Upper lobe of left lung (tissue), 6 donors: Measurements from ENCODE around the gene CPNE5. TPM values are rescaled to one million over a fixed set of nuclear protein-coding genes. Genes with fewer than 3 reads are reported as not detected.

Source experiments
- ATAC-seq, 2 donors: fragments of 200-7000 bp; cut with Tn5 transposase; one replicate each; pipeline ENCODE4 v1.9.1; 2022; ENCODE audit warnings: mild to moderate bottlenecking in 2 of 2, moderate library complexity in 2 of 2; ENCODE audit not compliant: low FRiP score in 2 of 2
- DNase-seq, 2 donors: peaks; one replicate each; pipeline ENCODE4 v3.0.0-alpha.2; 2019 to 2020
- H3K27ac ChIP-seq, 4 donors: fragments of 200-600 bp; sonication (generic); one replicate each; pipeline ENCODE4 v1.5.1; 2016 to 2019
- H3K27me3 ChIP-seq, 4 donors: fragments of 200-600 bp; sonication (generic); one replicate each; pipeline ENCODE4 v1.5.1; 2017 to 2019
- H3K36me3 ChIP-seq, 4 donors: fragments of 200-600 bp; sonication (generic); one replicate each; pipeline ENCODE4 v1.5.1; 2016 to 2019
- H3K4me1 ChIP-seq, 4 donors: fragments of 200-600 bp; sonication (generic); one replicate each; pipeline ENCODE4 v1.5.1; 2018 to 2019
- H3K4me3 ChIP-seq, 4 donors: fragments of 200-600 bp; sonication (generic); one replicate each; pipeline ENCODE4 v1.5.1; 2017 to 2019; ENCODE audit warnings: mild to moderate bottlenecking in 2 of 4, moderate library complexity in 1 of 4
- H3K9me3 ChIP-seq, 4 donors: fragments of 200-600 bp; sonication (generic); one replicate each; pipeline ENCODE4 v1.5.1; 2018 to 2019
- EP300 ChIP-seq, 4 donors: sonication (generic); formaldehyde crosslinking; IDR thresholded peaks; one replicate each; pipeline ENCODE4 v1.5.1; 2017; ENCODE audit warnings: antibody characterized with exemption in 4 of 4, control low read depth in 2 of 4
- POLR2A ChIP-seq, 4 donors: fragments of 450-650 bp; IDR thresholded peaks; one replicate each; pipeline ENCODE4 v1.5.1; 2016 to 2017; ENCODE audit warnings: antibody characterized with exemption in 4 of 4, mild to moderate bottlenecking in 2 of 4
- POLR2AphosphoS5 ChIP-seq, 2 donors: sonication (generic); formaldehyde crosslinking; IDR thresholded peaks; one replicate each; pipeline ENCODE4 v1.5.1; 2017; ENCODE audit warnings: antibody characterized with exemption in 2 of 2
- WGBS, 2 donors: methylation state at CpG; one replicate each; pipeline ENCODE4 v1.1.5; 2017 to 2018; 5-methylcytosine and 5-hydroxymethylcytosine counted together
- total RNA-seq, 6 donors: library from RNA; depleted of rRNA in 4 of 6; stranded (reverse); fragments of >200 nt in 4 of 6; gene quantifications; one replicate each; pipeline versions ENCODE4 v1.1.0 to v1.2.1, GENCODE V29; 2016 to 2021
- TF ChIP-seq, protein P1 (sequence below), 6 experiments: fragments of 450-650 bp in 4 of 6; fragments of 200-600 bp in 2 of 6; sonication (generic) in 2 of 6; IDR thresholded peaks; one replicate each; pipeline ENCODE4 v1.5.1; 2016 to 2019; ENCODE audit warnings: antibody characterized with exemption in 6 of 6
- donor health status: DM: no; HTN: no; CAD: no; lungs with moderate emphysema.
- donor health status: DM: no; HTN: yes; CAD: no; lungs with severe emphysema.

CPNE5 gene
- total RNA-seq, 6 donors from 2014 or later: 0.89 to 5.4 (median 2.5) TPM

DNA sequence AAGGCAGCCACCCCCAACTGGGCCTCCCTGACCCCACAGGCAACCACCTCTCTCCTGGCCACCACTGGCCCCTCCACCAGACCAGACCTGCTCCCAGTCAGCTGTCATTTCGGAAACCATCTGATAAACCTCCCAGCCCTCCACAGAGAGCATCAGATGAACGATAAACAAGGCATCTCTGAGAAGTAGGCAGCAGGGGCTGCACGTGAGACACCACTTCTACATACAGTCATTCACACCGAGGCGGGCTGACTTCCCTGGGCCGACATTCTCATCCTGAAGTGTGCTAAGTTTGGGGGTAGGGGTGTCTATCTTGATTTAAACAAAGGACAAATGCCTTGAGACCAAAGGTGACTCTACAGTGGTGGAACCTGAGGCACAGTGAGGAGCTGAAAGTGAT, 13.8 kb downstream of the CPNE5 start:
- Histone ChIP-seq H3K27me3 (no peaks in the 10 kb centered on the region), H3K4me1 (peaks cover 9 to 21% (median 14%) of the 10 kb centered on the region in 4 donors), H3K9me3 (no peaks in the 10 kb centered on the region), H3K4me3 (no peak overlapping the region), H3K27ac (no peak overlapping the region), H3K36me3 (no peaks in the 10 kb centered on the region)
- DNase-seq (no peak), ATAC-seq (no peak)
- TF ChIP-seq EP300 (IDR thresholded peaks at IDR 0.05): no peak
- no peak for TF ChIP-seq POLR2AphosphoS5 (IDR thresholded peaks at IDR 0.05)
- TF ChIP-seq, protein P1, sequence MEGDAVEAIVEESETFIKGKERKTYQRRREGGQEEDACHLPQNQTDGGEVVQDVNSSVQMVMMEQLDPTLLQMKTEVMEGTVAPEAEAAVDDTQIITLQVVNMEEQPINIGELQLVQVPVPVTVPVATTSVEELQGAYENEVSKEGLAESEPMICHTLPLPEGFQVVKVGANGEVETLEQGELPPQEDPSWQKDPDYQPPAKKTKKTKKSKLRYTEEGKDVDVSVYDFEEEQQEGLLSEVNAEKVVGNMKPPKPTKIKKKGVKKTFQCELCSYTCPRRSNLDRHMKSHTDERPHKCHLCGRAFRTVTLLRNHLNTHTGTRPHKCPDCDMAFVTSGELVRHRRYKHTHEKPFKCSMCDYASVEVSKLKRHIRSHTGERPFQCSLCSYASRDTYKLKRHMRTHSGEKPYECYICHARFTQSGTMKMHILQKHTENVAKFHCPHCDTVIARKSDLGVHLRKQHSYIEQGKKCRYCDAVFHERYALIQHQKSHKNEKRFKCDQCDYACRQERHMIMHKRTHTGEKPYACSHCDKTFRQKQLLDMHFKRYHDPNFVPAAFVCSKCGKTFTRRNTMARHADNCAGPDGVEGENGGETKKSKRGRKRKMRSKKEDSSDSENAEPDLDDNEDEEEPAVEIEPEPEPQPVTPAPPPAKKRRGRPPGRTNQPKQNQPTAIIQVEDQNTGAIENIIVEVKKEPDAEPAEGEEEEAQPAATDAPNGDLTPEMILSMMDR (IDR thresholded peaks at IDR 0.05): no peak
- TF ChIP-seq POLR2A (IDR thresholded peaks at IDR 0.05): no peak
- 92 to 95% methylated on average over 6 of the region's 6 CpGs for WGBS, 2 donors

DNA sequence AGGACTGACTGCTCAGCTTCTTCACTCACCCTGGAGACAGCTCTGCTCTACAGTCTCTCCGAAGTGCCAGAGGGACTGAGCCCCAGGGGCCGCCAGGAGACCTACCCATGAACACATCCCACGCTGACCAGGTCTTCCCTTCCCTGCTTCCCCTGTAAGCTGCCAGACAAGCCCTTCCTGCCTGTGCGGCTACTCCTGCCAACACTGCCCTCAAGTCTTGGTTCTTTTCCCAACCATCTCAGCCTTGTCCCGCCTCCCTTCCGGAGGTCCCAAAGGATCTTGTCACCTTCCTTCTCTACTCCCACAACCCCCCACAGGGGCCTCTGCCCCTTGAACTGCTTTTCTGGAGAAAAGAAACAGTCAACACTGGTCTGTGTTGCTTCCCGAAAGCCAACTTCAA, 15.0 kb downstream of the CPNE5 start:
- no peaks in the 10 kb centered on the region for H3K9me3 ChIP-seq
- DNase-seq (no peak), ATAC-seq (no peak)
- WGBS, 2 donors: 62 to 73% methylated on average over 7 of the region's 7 CpGs
- H3K36me3 ChIP-seq: no peaks in the 10 kb centered on the region
- H3K27ac ChIP-seq: peak overlapping the region in 2 of 4 donors; percentile 2 to 52
- no peak overlapping the region for H3K4me3 ChIP-seq
- no peak for TF ChIP-seq POLR2AphosphoS5 (IDR thresholded peaks at IDR 0.05)
- TF ChIP-seq EP300 (IDR thresholded peaks at IDR 0.05): no peak
- TF ChIP-seq, protein P1 (IDR thresholded peaks at IDR 0.05): no peak
- TF ChIP-seq POLR2A (IDR thresholded peaks at IDR 0.05): no peak
- no peaks in the 10 kb centered on the region for H3K27me3 ChIP-seq
- H3K4me1 ChIP-seq: peaks cover 9 to 14% (median 10%) of the 10 kb centered on the region in 4 donors

DNA sequence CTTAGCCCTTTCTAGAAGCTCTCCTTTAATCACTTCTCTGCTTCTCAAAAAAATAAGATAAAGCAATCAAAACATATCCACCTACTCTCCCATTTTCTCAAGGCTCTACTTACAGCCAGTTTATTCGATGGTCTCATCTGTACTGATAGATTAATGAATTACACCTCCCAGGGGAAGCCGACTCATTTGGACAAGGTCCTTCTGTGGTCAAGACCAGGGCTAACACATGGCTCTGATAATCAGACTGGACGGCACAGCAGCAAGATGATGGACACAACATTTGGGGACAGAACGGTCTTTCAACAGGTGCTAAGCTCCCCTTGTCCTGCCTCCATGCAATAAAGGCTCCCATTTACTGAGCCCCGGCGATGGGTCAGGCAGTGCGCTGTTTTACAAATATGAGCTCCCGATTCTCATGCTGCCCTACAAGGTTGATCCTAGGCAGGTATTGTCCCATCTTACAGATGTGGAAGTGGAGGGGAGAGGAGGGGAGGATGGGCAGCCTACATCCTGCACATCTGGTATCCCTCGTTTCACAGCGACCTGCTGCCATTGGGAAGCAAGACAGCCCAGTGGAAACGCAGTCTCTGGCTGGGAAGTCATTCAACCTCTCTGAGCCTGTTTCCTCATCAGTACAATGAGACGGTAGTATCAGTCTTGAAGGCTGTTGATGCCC, 15.7 kb downstream of the CPNE5 start:
- WGBS, 2 donors: 88 to 95% methylated on average over 12 of the region's 12 CpGs
- TF ChIP-seq POLR2AphosphoS5 (IDR thresholded peaks at IDR 0.05): no peak
- Histone ChIP-seq H3K4me3 (no peak overlapping the region), H3K9me3 (no peaks in the 10 kb centered on the region), H3K36me3 (no peaks in the 10 kb centered on the region), H3K4me1 (peaks cover 9 to 14% (median 10%) of the 10 kb centered on the region in 4 donors), H3K27ac (peak overlapping the region in 2 of 4 donors; percentile 2 to 52), H3K27me3 (no peaks in the 10 kb centered on the region)
- DNase-seq (no peak), ATAC-seq (no peak)

DNA sequence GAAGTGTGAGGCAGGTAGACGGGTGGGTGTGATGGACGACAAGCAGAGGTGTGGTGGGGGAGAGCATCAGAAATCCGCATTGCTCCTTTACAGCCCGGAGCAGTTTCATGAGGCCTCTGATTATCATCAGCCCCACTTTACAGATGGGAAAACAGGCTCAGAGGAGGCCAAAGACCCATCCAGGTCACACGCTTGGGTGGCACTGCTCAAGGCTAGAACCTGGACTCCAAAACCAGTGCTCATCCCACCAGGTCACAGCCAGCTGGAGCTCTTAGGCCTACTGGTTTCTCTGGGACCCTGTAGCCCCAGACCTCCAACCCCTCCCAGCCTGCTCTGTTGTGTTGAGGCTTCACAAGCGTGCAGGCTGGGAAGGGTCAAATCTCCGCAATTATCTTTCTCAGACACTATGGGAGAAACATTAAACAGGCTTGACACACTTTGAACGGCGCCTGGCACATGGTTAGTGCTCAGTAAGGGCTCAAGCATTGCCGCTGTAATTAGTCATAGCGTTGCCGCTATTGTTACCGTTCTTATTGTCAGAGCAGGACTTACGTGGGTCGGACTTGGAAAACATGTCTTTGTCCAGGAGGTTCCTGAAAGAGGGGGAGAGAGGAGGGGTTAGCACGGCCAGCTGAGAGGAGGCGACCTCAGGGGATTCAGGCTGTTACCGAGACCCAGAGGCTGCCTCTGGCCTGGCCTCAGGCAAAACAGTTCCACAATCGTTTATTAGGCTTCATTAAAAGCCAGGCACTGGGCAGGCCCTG, 16.6 kb downstream of the CPNE5 start:
- H3K4me1 ChIP-seq: peaks cover 8 to 10% (median 10%) of the 10 kb centered on the region in 4 donors
- no peaks in the 10 kb centered on the region for H3K27me3 ChIP-seq
- H3K9me3 ChIP-seq: no peaks in the 10 kb centered on the region
- no peak for DNase-seq
- TF ChIP-seq, protein P1 (IDR thresholded peaks at IDR 0.05): no peak
- TF ChIP-seq POLR2A (IDR thresholded peaks at IDR 0.05) (no peak), EP300 (IDR thresholded peaks at IDR 0.05) (no peak), POLR2AphosphoS5 (IDR thresholded peaks at IDR 0.05) (no peak)
- ATAC-seq: no peak
- no peak overlapping the region for H3K4me3 ChIP-seq
- no peaks in the 10 kb centered on the region for H3K36me3 ChIP-seq
- 66 to 85% methylated on average over 12 to 19 of the region's 19 CpGs for WGBS, 2 donors
- peak overlapping the region in 2 of 4 donors; percentile 19 to 52 for H3K27ac ChIP-seq

DNA sequence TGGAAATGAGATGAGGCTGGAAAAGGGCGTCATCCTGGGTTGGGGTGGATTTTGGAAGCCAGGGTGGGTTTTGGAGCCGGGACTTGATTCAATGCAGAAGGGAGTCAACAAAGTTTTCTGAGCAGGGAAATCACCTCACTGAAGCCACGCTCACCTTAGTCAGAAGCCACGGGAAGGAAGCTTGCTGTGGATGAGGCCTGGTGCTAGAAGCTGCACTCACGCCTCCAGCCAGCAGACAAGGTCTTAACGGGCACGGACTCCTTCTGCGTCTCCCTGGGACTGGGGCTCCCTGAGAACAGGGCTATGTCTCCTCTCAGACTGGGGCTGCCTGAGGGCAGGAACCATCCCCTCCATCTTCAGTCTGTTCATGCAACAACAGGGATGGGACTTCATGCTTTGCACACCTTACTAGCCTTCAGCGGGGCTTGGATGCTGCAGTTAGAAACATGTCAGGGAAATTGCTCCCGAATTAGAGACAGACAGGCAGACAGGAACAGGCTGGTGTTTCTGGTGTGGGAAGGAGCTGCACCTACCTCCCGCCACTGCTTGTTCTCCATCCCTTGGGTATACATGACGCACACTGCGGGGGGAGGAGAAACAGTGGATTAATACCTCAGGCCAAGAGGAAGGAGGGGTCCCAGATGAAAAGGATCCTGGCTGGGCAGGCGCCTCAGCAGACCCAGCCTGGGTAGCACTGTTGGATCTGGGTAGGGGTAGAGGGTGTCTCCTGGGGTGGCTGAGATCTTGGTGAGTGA, 17.5 kb downstream of the CPNE5 start:
- H3K9me3 ChIP-seq: no peaks in the 10 kb centered on the region
- no peak for DNase-seq
- H3K36me3 ChIP-seq: no peaks in the 10 kb centered on the region
- no peak for ATAC-seq
- 81 to 90% methylated on average over 14 of the region's 14 CpGs for WGBS, 2 donors
- no peak for TF ChIP-seq POLR2AphosphoS5 (IDR thresholded peaks at IDR 0.05)
- no peak for TF ChIP-seq EP300 (IDR thresholded peaks at IDR 0.05)
- TF ChIP-seq, protein P1 (IDR thresholded peaks at IDR 0.05): no peak
- TF ChIP-seq POLR2A (IDR thresholded peaks at IDR 0.05): no peak
- peaks cover 0 to 4% (median under 1%) of the 10 kb centered on the region in 4 donors for H3K4me1 ChIP-seq
- no peaks in the 10 kb centered on the region for H3K27me3 ChIP-seq
- H3K4me3 ChIP-seq: no peak overlapping the region
- H3K27ac ChIP-seq: peak overlapping the region in 1 of 4 donors; percentile 1
